ENCODE results near the gene SYNE2.
A peak's percentile ranks its signal among the peaks of the same experiment; 100 is the strongest.

Gene SYNE2

DNA sequence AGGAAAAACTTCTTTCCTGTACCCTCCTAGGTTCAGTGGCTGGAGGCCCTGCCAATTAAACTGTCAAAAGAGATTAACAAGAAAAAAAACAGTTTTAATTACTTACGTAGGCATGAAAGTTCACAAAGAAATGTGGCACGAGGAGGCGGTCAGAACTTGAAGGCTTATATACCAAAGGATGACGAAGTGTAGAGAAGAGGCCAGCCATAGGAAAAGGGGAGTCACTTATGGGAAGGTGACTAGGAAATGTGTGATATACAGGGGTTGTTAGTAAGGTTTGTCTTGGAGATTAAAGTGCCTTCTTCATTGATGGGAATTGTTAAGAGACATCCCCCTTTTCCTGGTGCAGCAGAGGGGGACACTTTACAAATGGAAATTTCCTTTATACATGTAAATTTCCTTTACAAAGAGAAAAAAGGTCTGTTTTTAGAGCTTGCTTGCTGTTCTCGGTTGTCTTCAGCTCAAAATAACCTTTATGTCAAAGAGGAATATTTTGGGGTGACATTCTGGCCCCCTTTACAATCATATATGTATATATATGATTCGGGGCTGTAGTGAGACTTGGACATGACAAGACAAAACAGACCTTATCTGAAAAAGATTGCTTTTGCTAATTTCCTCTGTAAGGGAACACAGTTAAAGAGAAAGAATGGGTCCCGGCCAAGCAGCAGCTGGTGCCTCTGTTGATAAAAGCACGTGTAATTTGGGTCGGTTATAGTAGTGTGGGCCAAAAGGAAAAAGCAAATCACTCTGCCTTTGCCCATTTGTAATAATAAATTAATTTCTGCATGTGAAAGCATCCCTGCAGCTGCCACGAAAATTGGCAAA is 38.6 kb downstream of the SYNE2 start:
- Histone ChIP-seq H3K9ac (ENCODE audit: low read depth in 1 of 2, low read length in 2 of 2) (no peak overlapping the region), H3K36me3 (ENCODE audit: control insufficient read depth in 1 of 2, insufficient read depth in 2 of 2, low read length in 2 of 2) (no peaks in the 10 kb centered on the region), H3K27ac (ENCODE audit: low read depth, low read length) (peak overlapping the region; percentile 30), H3K4me3 (ENCODE audit: low read depth in 1 of 2, low read length in 2 of 2) (no peak overlapping the region), H3K27me3 (ENCODE audit: control insufficient read depth in 1 of 2, insufficient read depth in 2 of 2, low read length in 2 of 2) (no peaks in the 10 kb centered on the region), H3K9me3 (ENCODE audit: control insufficient read depth in 1 of 2, low read length in 2 of 2) (no peaks in the 10 kb centered on the region), H3K4me1 (ENCODE audit: control insufficient read depth in 1 of 2, insufficient read depth in 2 of 2, low read length in 2 of 2) (peaks cover 14 to 32% of the 10 kb centered on the region in 2 donors)

DNA sequence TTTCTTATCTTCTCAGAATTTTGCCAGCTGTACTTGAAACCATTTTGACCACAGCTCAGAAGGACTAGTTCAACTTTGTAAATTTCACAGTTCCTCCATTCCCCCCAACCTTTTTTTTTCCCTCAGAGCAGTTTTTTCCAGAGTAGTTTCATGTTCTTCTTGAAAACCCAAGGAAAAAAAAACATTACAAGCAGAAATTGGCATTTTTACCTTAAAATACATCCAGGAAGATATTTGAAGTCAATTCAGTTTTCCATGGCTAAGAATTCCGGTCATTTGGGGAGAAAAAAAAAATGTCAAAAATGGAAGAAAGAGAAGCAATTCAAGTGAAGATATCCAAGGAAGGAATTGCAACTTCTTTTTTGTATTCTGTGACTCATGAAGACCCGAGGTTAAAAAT is 39.5 kb downstream of the SYNE2 start:
- H3K4me1 ChIP-seq (ENCODE audit: control insufficient read depth in 1 of 2, insufficient read depth in 2 of 2, low read length in 2 of 2): peaks cover 14 to 36% of the 10 kb centered on the region in 2 donors
- H3K9me3 ChIP-seq (ENCODE audit: control insufficient read depth in 1 of 2, low read length in 2 of 2): no peaks in the 10 kb centered on the region
- no peaks in the 10 kb centered on the region for H3K27me3 ChIP-seq (ENCODE audit: control insufficient read depth in 1 of 2, insufficient read depth in 2 of 2, low read length in 2 of 2)
- no peak overlapping the region for H3K27ac ChIP-seq (ENCODE audit: low read depth, low read length)
- no peak overlapping the region for H3K4me3 ChIP-seq (ENCODE audit: low read depth in 1 of 2, low read length in 2 of 2)
- no peak overlapping the region for H3K9ac ChIP-seq (ENCODE audit: low read depth in 1 of 2, low read length in 2 of 2)
- H3K36me3 ChIP-seq (ENCODE audit: control insufficient read depth in 1 of 2, insufficient read depth in 2 of 2, low read length in 2 of 2): no peaks in the 10 kb centered on the region

DNA sequence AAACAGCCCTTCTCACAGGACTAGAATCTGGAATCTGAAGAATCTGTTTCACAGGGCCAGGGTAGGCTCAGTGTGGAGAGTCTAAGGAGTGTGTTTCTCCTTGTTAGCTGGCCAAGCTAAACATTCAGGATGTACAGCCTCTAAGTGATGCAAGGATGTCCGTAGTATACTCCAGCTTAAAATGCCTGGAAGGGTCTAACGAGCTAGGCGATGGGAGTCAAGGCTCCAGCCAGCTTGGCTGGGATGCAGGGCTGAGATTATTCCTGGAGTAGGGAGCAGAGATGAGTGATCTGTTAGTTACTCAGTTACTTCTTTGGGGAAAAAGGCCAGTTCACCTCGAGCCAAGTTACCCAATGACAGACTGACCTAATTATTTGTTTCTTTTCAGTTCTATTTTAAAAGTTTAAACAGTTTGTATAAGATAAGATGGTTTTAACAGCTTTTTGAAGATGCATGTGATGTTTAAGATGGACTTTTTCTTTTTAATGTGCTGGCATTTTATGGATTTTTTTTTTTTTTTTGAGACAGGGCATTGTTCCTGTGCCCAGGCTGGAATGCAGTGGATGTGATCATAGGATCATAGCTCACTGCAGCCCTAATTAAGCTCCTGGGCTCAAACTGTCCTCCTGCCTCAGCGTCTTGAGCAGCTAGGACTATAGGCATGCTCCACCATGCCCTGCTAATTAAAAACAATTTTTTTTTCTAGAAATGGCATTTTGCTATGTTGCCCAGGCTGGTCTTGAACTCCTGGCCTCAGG is 41.1 kb downstream of the SYNE2 start:
- Histone ChIP-seq H3K36me3 (ENCODE audit: control insufficient read depth in 1 of 2, insufficient read depth in 2 of 2, low read length in 2 of 2) (no peaks in the 10 kb centered on the region), H3K27me3 (ENCODE audit: control insufficient read depth in 1 of 2, insufficient read depth in 2 of 2, low read length in 2 of 2) (no peaks in the 10 kb centered on the region), H3K27ac (ENCODE audit: low read depth, low read length) (no peak overlapping the region), H3K4me3 (ENCODE audit: low read depth in 1 of 2, low read length in 2 of 2) (no peak overlapping the region), H3K4me1 (ENCODE audit: control insufficient read depth in 1 of 2, insufficient read depth in 2 of 2, low read length in 2 of 2) (peaks cover 14 to 36% of the 10 kb centered on the region in 2 donors), H3K9ac (ENCODE audit: low read depth in 1 of 2, low read length in 2 of 2) (no peak overlapping the region), H3K9me3 (ENCODE audit: control insufficient read depth in 1 of 2, low read length in 2 of 2) (no peaks in the 10 kb centered on the region)

DNA sequence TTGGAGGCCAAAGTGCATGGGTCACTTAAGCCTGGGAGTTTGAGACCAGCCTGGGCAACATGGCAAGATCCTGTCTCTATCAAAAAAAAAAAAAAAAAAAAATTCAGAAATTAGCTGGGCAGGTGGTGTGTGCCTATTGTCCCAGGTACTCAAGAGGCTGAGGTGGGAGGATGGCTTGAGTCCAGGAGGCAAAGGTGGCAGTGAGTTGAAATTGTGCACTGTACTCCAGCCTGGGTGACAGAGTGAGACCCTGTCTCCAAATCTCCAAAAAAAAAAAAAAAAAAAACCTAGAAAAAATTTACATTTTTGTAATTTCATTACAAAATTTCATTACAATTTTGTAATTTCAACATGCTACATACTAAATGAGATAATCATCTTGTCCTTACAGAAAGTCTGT is 42.7 kb downstream of the SYNE2 start:
- Histone ChIP-seq H3K27me3 (ENCODE audit: control insufficient read depth in 1 of 2, insufficient read depth in 2 of 2, low read length in 2 of 2) (no peaks in the 10 kb centered on the region), H3K4me3 (ENCODE audit: low read depth in 1 of 2, low read length in 2 of 2) (no peak overlapping the region), H3K27ac (ENCODE audit: low read depth, low read length) (no peak overlapping the region), H3K36me3 (ENCODE audit: control insufficient read depth in 1 of 2, insufficient read depth in 2 of 2, low read length in 2 of 2) (no peaks in the 10 kb centered on the region), H3K4me1 (ENCODE audit: control insufficient read depth in 1 of 2, insufficient read depth in 2 of 2, low read length in 2 of 2) (peaks cover 11 to 32% of the 10 kb centered on the region in 2 donors), H3K9ac (ENCODE audit: low read depth in 1 of 2, low read length in 2 of 2) (no peak overlapping the region), H3K9me3 (ENCODE audit: control insufficient read depth in 1 of 2, low read length in 2 of 2) (no peaks in the 10 kb centered on the region)

DNA sequence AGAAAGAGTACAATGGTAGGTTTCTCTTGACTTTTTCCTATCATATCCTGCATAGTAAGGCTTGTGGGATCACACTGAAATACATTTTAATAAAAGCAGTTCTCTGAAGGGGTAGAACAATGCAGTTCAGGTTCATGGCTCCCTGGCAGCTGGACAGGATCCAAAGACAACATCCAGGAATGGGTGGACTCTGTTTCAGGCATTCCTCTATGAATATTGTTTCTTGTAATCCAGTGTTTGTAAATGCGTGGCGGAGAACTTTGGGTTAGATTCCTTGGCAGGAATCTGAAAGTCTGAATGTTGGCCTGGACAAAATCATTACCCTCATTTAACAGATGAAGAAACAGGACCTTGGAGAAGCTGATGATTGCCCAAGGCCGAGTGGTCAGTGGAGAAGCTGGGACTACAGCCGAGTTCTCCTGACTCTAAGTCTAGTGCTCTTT is 43.5 kb downstream of the SYNE2 start:
- H3K4me1 ChIP-seq (ENCODE audit: control insufficient read depth in 1 of 2, insufficient read depth in 2 of 2, low read length in 2 of 2): peaks cover 3 to 24% of the 10 kb centered on the region in 2 donors
- H3K27me3 ChIP-seq (ENCODE audit: control insufficient read depth in 1 of 2, insufficient read depth in 2 of 2, low read length in 2 of 2): no peaks in the 10 kb centered on the region
- H3K9ac ChIP-seq (ENCODE audit: low read depth in 1 of 2, low read length in 2 of 2): no peak overlapping the region
- H3K4me3 ChIP-seq (ENCODE audit: low read depth in 1 of 2, low read length in 2 of 2): no peak overlapping the region
- no peaks in the 10 kb centered on the region for H3K36me3 ChIP-seq (ENCODE audit: control insufficient read depth in 1 of 2, insufficient read depth in 2 of 2, low read length in 2 of 2)
- no peaks in the 10 kb centered on the region for H3K9me3 ChIP-seq (ENCODE audit: control insufficient read depth in 1 of 2, low read length in 2 of 2)
- no peak overlapping the region for H3K27ac ChIP-seq (ENCODE audit: low read depth, low read length)

DNA sequence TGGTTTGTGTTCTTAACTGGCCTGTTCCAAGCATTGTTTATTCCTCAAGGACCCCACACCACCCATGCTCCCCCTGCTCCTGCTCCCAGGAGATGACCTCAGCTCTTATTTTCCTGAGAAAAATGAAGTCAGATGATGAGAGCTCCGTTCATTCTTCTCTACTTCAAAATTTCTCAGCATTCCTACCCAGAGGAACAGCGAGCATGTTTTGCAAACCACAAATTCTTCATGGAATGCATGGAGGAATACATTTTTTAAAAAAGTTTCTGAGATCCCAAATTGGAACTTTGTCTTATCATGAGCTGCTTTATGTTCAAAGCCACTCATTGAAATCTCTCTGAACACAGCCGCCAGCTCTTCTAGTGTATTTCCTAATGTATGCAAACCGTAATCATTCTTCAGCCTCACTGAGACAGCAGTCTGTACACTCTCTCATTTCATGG is 44.9 kb downstream of the SYNE2 start:
- Histone ChIP-seq H3K9ac (ENCODE audit: low read depth in 1 of 2, low read length in 2 of 2) (no peak overlapping the region), H3K4me1 (ENCODE audit: control insufficient read depth in 1 of 2, insufficient read depth in 2 of 2, low read length in 2 of 2) (peaks cover 4 to 15% of the 10 kb centered on the region in 2 donors), H3K27me3 (ENCODE audit: control insufficient read depth in 1 of 2, insufficient read depth in 2 of 2, low read length in 2 of 2) (no peaks in the 10 kb centered on the region), H3K4me3 (ENCODE audit: low read depth in 1 of 2, low read length in 2 of 2) (no peak overlapping the region), H3K9me3 (ENCODE audit: control insufficient read depth in 1 of 2, low read length in 2 of 2) (no peaks in the 10 kb centered on the region), H3K36me3 (ENCODE audit: control insufficient read depth in 1 of 2, insufficient read depth in 2 of 2, low read length in 2 of 2) (no peaks in the 10 kb centered on the region), H3K27ac (ENCODE audit: low read depth, low read length) (no peak overlapping the region)

DNA sequence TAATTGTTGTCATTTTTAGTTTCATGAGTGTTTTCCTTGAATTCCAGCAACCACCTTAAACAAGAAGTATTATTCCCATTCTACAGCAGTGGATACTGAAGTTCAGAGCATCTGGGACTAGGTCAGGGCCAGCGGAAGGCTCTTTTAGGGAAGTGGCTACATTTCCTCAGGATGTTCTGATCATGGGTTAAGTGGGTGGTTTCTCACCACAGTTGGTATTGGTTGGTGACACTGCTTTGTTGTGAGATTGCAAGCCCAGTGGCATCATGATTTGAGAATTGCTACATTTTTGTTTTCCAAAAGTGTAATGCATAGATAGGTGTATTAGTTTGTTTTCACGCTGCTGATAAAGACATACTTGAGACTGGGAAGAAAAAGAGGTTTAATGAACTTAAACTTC is 47.1 kb downstream of the SYNE2 start:
- no peaks in the 10 kb centered on the region for H3K36me3 ChIP-seq (ENCODE audit: control insufficient read depth in 1 of 2, insufficient read depth in 2 of 2, low read length in 2 of 2)
- H3K27ac ChIP-seq (ENCODE audit: low read depth, low read length): no peak overlapping the region

DNA sequence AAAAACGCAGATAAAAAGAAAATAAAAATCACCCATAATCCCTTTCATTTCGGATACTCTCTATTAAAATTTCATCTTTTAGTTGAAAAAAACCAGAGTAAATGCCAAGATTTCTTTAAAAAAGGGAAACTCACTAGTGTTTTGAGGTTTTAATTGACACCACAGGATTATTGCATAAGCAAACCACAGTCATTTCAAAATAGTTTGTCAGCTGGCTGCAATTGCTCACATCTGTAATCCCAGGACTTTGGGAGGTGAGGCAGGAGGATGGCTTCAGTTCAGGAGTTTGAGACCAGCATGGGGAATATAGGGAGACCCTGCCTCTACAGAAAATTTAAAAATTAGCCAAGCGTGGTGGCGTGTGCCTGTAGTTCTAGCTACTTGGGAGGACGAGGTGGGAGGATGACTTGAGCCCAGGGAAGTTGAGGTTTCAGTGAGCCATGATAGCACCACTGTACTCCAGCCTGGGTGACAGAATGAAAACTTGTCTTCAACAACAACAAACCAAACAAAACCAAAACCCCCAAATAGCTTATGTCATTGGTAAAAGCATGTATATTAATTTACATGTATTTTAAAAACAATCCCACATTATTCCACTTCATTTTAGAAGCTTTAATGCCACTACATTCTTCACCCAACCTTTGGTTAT is 48.8 kb downstream of the SYNE2 start:
- Histone ChIP-seq H3K4me1 (ENCODE audit: control insufficient read depth in 1 of 2, insufficient read depth in 2 of 2, low read length in 2 of 2) (peaks cover 4 to 5% of the 10 kb centered on the region in 2 donors), H3K9ac (ENCODE audit: low read depth in 1 of 2, low read length in 2 of 2) (no peak overlapping the region), H3K27ac (ENCODE audit: low read depth, low read length) (no peak overlapping the region), H3K4me3 (ENCODE audit: low read depth in 1 of 2, low read length in 2 of 2) (no peak overlapping the region), H3K9me3 (ENCODE audit: control insufficient read depth in 1 of 2, low read length in 2 of 2) (no peaks in the 10 kb centered on the region), H3K36me3 (ENCODE audit: control insufficient read depth in 1 of 2, insufficient read depth in 2 of 2, low read length in 2 of 2) (no peaks in the 10 kb centered on the region), H3K27me3 (ENCODE audit: control insufficient read depth in 1 of 2, insufficient read depth in 2 of 2, low read length in 2 of 2) (no peaks in the 10 kb centered on the region)

More for the DNA sequence above, 47.1 kb downstream of the SYNE2 start:
- H3K9me3 ChIP-seq (ENCODE audit: control insufficient read depth in 1 of 2, low read length in 2 of 2): no peaks in the 10 kb centered on the region
- H3K9ac ChIP-seq (ENCODE audit: low read depth in 1 of 2, low read length in 2 of 2): no peak overlapping the region
- H3K27me3 ChIP-seq (ENCODE audit: control insufficient read depth in 1 of 2, insufficient read depth in 2 of 2, low read length in 2 of 2): no peaks in the 10 kb centered on the region
- peaks cover 4 to 11% of the 10 kb centered on the region in 2 donors for H3K4me1 ChIP-seq (ENCODE audit: control insufficient read depth in 1 of 2, insufficient read depth in 2 of 2, low read length in 2 of 2)
- H3K4me3 ChIP-seq (ENCODE audit: low read depth in 1 of 2, low read length in 2 of 2): no peak overlapping the region

DNA sequence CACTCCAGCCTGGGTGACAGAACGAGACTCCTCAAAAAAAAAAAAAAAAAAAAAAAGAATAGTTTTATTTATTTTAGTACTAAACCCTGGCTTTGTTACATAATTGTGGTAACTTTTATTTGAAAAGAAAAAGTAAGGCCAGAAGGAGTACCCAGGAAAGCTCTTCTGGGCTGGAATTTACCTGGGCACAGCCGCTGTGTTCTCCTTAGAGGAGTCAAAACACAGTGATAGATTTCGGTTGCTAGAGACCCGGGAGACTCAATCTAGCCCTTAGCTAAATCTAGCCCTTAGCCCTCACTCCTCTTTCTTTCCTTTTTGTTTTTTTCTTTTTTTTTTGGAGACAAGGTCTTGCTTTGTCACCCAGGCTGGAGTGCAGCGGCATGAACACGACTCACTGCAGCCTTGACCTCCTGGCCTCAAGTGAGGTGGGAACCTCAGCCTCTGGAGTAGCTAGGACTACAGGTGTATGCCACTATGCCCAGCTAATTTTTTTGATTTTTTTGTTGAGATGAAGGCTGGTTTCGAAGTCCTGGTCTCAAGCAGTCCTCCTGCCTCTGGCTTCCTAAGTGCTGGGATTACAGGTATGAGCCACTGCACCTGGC is 49.7 kb downstream of the SYNE2 start:
- H3K27ac ChIP-seq (ENCODE audit: low read depth, low read length): no peak overlapping the region
- H3K27me3 ChIP-seq (ENCODE audit: control insufficient read depth in 1 of 2, insufficient read depth in 2 of 2, low read length in 2 of 2): no peaks in the 10 kb centered on the region
- no peaks in the 10 kb centered on the region for H3K9me3 ChIP-seq (ENCODE audit: control insufficient read depth in 1 of 2, low read length in 2 of 2)
- H3K4me3 ChIP-seq (ENCODE audit: low read depth in 1 of 2, low read length in 2 of 2): no peak overlapping the region
- no peaks in the 10 kb centered on the region for H3K36me3 ChIP-seq (ENCODE audit: control insufficient read depth in 1 of 2, insufficient read depth in 2 of 2, low read length in 2 of 2)
- no peak overlapping the region for H3K9ac ChIP-seq (ENCODE audit: low read depth in 1 of 2, low read length in 2 of 2)
- peaks cover 4 to 7% of the 10 kb centered on the region in 2 donors for H3K4me1 ChIP-seq (ENCODE audit: control insufficient read depth in 1 of 2, insufficient read depth in 2 of 2, low read length in 2 of 2)
